HepG2 (cell line): ENCODE data around the gene PCGF2. TPM values are rescaled to one million over a fixed set of nuclear protein-coding genes. Genes with fewer than 3 reads are reported as not detected.
A peak's percentile ranks its signal among the peaks of the same experiment; 100 is the strongest.

ENCODE experiments used
- ARNT ChIP-seq: fragments of 450-650 bp; IDR thresholded peaks from 2 replicates; pipeline ENCODE4 v1.6.1; 2017
- ATF3 ChIP-seq: sonication (generic); formaldehyde crosslinking; IDR thresholded peaks from 2 replicates; pipeline ENCODE4 v1.4.0; 2020; ENCODE audit warnings: missing genetic modification reagents
- BHLHE40 ChIP-seq: IDR thresholded peaks from 2 replicates; pipeline ENCODE4 v1.6.1; 2011; ENCODE audit warnings: low read length, improper control_type of control experiment
- CREB3 ChIP-seq: sonication (generic); formaldehyde crosslinking; IDR thresholded peaks from 2 replicates; pipeline ENCODE4 v1.5.0; 2020; ENCODE audit warnings: missing genetic modification reagents
- GATAD1 ChIP-seq: IDR thresholded peaks from 2 replicates; pipeline ENCODE4 v1.6.1; 2016; ENCODE audit warnings: missing genetic modification reagents, missing compliant biosample characterization
- GTF3A ChIP-seq: sonication (generic); formaldehyde crosslinking; conservative IDR thresholded peaks from 2 replicates; pipeline ENCODE4 v1.4.0; 2020; ENCODE audit warnings: mild to moderate bottlenecking, missing genetic modification reagents
- MXI1 ChIP-seq: IDR thresholded peaks from 3 replicates; pipeline ENCODE4 v1.6.1; 2012; ENCODE audit warnings: low read depth, low read length, inconsistent platforms, borderline replicate concordance
- NR2C2 ChIP-seq: sonication (generic); formaldehyde crosslinking; IDR thresholded peaks from 2 replicates; pipeline ENCODE4 v1.4.0; 2020; ENCODE audit warnings: missing genetic modification reagents, mild to moderate bottlenecking, moderate library complexity, borderline replicate concordance
- RFX5 ChIP-seq: IDR thresholded peaks from 2 replicates; pipeline ENCODE4 v1.6.1; 2011; ENCODE audit warnings: low read depth, low read length, improper control_type of control experiment
- SALL2 ChIP-seq: sonication (generic); formaldehyde crosslinking; IDR thresholded peaks from 2 replicates; pipeline ENCODE4 v1.8.1; 2023; ENCODE audit warnings: mild to moderate bottlenecking, missing genetic modification reagents, inconsistent platforms
- SMC3 ChIP-seq: IDR thresholded peaks from 2 replicates; pipeline ENCODE4 v1.6.1; 2011; ENCODE audit warnings: low read length, improper control_type of control experiment
- SOX6 ChIP-seq, 2 experiments: fragments of 450-650 bp in 1 of 2; sonication (generic) in 1 of 2; formaldehyde crosslinking in 1 of 2; IDR thresholded peaks; 2 replicates each; pipeline versions ENCODE4 v1.4.0 to v1.6.1; 2017 to 2020; ENCODE audit warnings: antibody characterized with exemption in 1 of 2, mild to moderate bottlenecking in 1 of 2, missing genetic modification reagents in 1 of 2
- ZNF143 ChIP-seq: sonication (generic); formaldehyde crosslinking; IDR thresholded peaks from 2 replicates; pipeline ENCODE4 v1.4.0; 2020; ENCODE audit warnings: missing genetic modification reagents
- ZNF598 ChIP-seq: sonication (generic); formaldehyde crosslinking; IDR thresholded peaks from 2 replicates; pipeline ENCODE4 v1.5.1; 2020; ENCODE audit warnings: mild to moderate bottlenecking, missing genetic modification reagents, borderline replicate concordance
- ZNF784 ChIP-seq: sonication (generic); formaldehyde crosslinking; IDR thresholded peaks from 2 replicates; pipeline ENCODE4 v1.5.1; 2020; ENCODE audit warnings: missing genetic modification reagents, mild to moderate bottlenecking, borderline replicate concordance
- ZSCAN25 ChIP-seq: sonication (generic); formaldehyde crosslinking; IDR thresholded peaks from 2 replicates; pipeline ENCODE4 v1.8.0; 2022; ENCODE audit warnings: mild to moderate bottlenecking, missing genetic modification reagents
- polyA plus RNA-seq, 8 experiments: library from polyadenylated mRNA; depleted of rRNA in 3 of 8; stranded (reverse) in 7 of 8; unstranded in 1 of 8; fragments of >200 nt; fragmentation: Illumina TruSeq in 4 of 8; extraction: Trizol in 4 of 8; gene quantifications; 2 replicates each; pipeline versions ENCODE4 v1.2.1 to v1.2.3, GENCODE V29; 2011 to 2016; ENCODE audit warnings: low read depth in 4 of 8, missing spikeins in 1 of 8, mixed read lengths in 1 of 8; ENCODE audit not compliant: insufficient read depth in 1 of 8
- total RNA-seq, 5 experiments: library from RNA; depleted of rRNA; stranded (reverse); fragments of >200 nt; fragmentation: Illumina TruSeq; extraction: Trizol; gene quantifications; 2 replicates each; pipeline ENCODE4 v1.2.3, GENCODE V29; 2016; ENCODE audit warnings: low read depth in 1 of 5
- TF ChIP-seq, protein P1 (sequence below): sonication (generic); formaldehyde crosslinking; IDR thresholded peaks from 2 replicates; pipeline ENCODE4 v1.4.0; 2020; ENCODE audit warnings: mild to moderate bottlenecking, missing genetic modification reagents, borderline replicate concordance
- TF ChIP-seq, protein P2 (sequence below): sonication (generic); formaldehyde crosslinking; IDR thresholded peaks from 2 replicates; pipeline ENCODE4 v1.8.0; 2022; ENCODE audit warnings: missing genetic modification reagents, mild to moderate bottlenecking, inconsistent platforms, borderline replicate concordance
- TF ChIP-seq, protein P3 (sequence below): sonication (generic); formaldehyde crosslinking; IDR thresholded peaks from 2 replicates; pipeline ENCODE4 v1.4.0; 2020; ENCODE audit warnings: missing genetic modification reagents; ENCODE audit errors: not compliant biosample characterization

The PCGF2 gene
- total and polyA plus RNA-seq, 2 of the 13 experiments (the other 11 are each of a cell fraction or from before 2014, with no cell fraction given) = 11.6 to 29.4 TPM

DNA sequence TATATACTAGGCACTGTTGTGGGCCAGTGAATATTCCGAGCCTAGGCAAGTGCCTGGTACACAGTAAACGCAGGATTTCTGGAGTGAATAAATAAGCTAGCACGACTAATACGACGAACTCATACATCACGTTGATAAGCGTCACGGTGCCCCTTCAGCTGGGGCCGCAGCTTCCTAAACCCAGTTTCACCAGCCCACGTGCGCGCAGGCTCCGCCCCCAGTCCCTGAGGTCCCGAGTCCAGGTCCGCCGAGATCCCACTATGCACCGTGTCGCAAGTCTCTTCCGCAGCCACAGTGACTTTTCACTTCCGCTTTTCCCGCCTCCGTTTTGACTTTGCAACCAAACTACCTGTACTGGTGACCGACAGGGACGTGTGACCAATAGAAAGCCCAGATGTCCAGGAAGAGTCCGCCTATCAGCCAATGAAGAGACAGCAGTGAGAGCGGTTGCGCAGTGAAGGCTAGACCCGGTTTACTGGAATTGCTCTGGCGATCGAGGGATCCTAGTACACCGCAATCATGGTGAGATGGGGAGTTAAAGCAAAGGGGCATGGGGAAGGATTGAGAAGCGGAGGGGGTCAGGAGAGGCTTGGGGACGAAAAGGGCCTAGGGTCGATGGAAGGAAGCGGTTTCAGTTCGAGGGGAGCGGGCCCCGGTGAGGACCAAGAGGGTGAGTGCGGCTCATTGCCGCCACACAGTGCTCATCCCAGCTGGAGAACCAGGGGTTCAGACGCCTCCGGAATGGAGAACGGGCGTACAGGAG lies 4.4 kb upstream of the PCGF2 start, which contains the start of gene PSMB3 (continued):
- TF ChIP-seq BHLHE40 = peak; percentile 85
- TF ChIP-seq, protein P1, sequence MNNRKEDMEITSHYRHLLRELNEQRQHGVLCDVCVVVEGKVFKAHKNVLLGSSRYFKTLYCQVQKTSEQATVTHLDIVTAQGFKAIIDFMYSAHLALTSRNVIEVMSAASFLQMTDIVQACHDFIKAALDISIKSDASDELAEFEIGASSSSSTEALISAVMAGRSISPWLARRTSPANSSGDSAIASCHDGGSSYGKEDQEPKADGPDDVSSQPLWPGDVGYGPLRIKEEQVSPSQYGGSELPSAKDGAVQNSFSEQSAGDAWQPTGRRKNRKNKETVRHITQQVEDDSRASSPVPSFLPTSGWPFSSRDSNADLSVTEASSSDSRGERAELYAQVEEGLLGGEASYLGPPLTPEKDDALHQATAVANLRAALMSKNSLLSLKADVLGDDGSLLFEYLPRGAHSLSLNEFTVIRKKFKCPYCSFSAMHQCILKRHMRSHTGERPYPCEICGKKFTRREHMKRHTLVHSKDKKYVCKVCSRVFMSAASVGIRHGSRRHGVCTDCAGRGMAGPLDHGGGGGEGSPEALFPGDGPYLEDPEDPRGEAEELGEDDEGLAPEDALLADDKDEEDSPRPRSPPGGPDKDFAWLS (CRISPR knock-in tag) = 0 out of 2 replicates have a peak, but pooled peaks have one; percentile 88
- peak; percentile 100 for TF ChIP-seq MXI1
- TF ChIP-seq GATAD1 = peak; percentile 97
- peak; percentile 64; the same call in 1 of the 2 replicates for TF ChIP-seq ZSCAN25 (CRISPR knock-in tag)
- TF ChIP-seq SMC3 = peak; percentile 4; the same call in 1 of the 2 replicates
- TF ChIP-seq ARNT = no peak
- peak; percentile 97 for TF ChIP-seq NR2C2
- TF ChIP-seq, protein P2, sequence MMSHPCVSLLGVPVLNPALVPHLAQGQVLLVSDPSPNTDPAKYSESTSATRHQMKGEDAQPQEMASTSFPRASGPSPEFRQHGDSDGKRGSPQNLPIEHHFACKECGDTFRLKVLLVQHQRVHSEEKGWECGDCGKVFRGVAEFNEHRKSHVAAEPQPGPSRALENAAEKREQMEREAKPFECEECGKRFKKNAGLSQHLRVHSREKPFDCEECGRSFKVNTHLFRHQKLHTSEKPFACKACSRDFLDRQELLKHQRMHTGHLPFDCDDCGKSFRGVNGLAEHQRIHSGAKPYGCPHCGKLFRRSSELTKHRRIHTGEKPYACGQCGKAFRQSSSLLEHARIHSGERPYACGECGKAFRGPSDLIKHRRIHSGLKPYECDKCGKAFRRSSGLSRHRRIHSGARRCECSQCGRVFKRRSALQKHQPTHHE (CRISPR knock-in tag) = 0 out of 2 replicates have a peak, but pooled peaks have one; percentile 60
- no peak for TF ChIP-seq SOX6 (IDR thresholded peaks at IDR 0.05)
- TF ChIP-seq SOX6 (CRISPR knock-in tag; IDR thresholded peaks at IDR 0.05) = peak; percentile 33; the same call in 1 of the 2 replicates
- TF ChIP-seq ZNF784 (CRISPR knock-in tag) = peak; percentile 86; the same call in 1 of the 2 replicates
- TF ChIP-seq ATF3 = 0 out of 2 replicates have a peak, but pooled peaks have one; percentile 9
- TF ChIP-seq, protein P3, sequence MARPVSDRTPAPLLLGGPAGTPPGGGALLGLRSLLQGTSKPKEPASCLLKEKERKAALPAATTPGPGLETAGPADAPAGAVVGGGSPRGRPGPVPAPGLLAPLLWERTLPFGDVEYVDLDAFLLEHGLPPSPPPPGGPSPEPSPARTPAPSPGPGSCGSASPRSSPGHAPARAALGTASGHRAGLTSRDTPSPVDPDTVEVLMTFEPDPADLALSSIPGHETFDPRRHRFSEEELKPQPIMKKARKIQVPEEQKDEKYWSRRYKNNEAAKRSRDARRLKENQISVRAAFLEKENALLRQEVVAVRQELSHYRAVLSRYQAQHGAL = peak; percentile 74
- TF ChIP-seq GTF3A = no peak
- peak; percentile 93; the same call in 1 of the 2 replicates for TF ChIP-seq SALL2 (CRISPR knock-in tag)
- TF ChIP-seq ZNF143 (CRISPR knock-in tag) = peak; percentile 79
- peak; percentile 96 for TF ChIP-seq ZNF598 (CRISPR knock-in tag)
- 0 out of 2 replicates have a peak, but pooled peaks have one; percentile 43 for TF ChIP-seq RFX5
- 0 out of 2 replicates have a peak, but pooled peaks have one; percentile 44 for TF ChIP-seq CREB3 (CRISPR knock-in tag)
